ENCODE measurements around the gene RSPO1. TPM values are rescaled to one million over a fixed set of nuclear protein-coding genes. Genes with fewer than 3 reads are reported as not detected.

RSPO1 gene
- total and polyA plus RNA-seq, 2 donors (not counting 1 experiment from before 2014, with no cell fraction given), result not detected

- Histone ChIP-seq H3K4me3 (ENCODE audit: control extremely low read depth in 1 of 5, extremely low read depth in 1 of 5, insufficient read depth in 1 of 5, low read depth in 2 of 5, low read length in 4 of 5) (no peak overlapping the region), H3K36me3 (replicated peaks in 1 of 2; ENCODE audit: control extremely low read depth in 1 of 2, control insufficient read depth in 1 of 2, extremely low read depth in 1 of 2, insufficient read depth in 2 of 2, low read length in 1 of 2) (no peaks in the 10 kb centered on the region), H3K4me2 (replicated peaks; ENCODE audit: low read depth, low read length, poor library complexity, severe bottlenecking) (no peak overlapping the region), H3K79me2 (ENCODE audit: control insufficient read depth, insufficient read depth, low read length) (no peaks in the 10 kb centered on the region), H3K9ac (ENCODE audit: low read length) (no peak overlapping the region), H3K27me3 (replicated peaks in 1 of 4; ENCODE audit: control extremely low read depth in 1 of 4, control insufficient read depth in 3 of 4, insufficient read depth in 4 of 4, low read length in 3 of 4) (peaks cover 0 to 7% (median 0%) of the 10 kb centered on the region in 4 experiments), H3K9me3 (ENCODE audit: control extremely low read depth in 1 of 3, control insufficient read depth in 2 of 3, insufficient read depth in 1 of 3, low read length in 2 of 3) (no peaks in the 10 kb centered on the region), H4K20me1 (ENCODE audit: control insufficient read depth, insufficient read depth, low read length, poor library complexity, severe bottlenecking) (no peaks in the 10 kb centered on the region), H2AFZ (ENCODE audit: insufficient read depth, low read depth, low read length, poor library complexity, severe bottlenecking) (no peak overlapping the region), H3K27ac (ENCODE audit: low read length in 2 of 2) (no peak overlapping the region), H3K4me1 (ENCODE audit: control insufficient read depth in 2 of 2, insufficient read depth in 2 of 2, low read length in 2 of 2) (no peaks in the 10 kb centered on the region)
- Mint-ChIP-seq H3K9me3 (ENCODE audit: insufficient read depth) (no peaks in the 10 kb centered on the region), H3K4me3 (no peak overlapping the region), H3K27ac (no peak overlapping the region), H3K4me1 (no peaks in the 10 kb centered on the region), H3K27me3 (peaks cover 10% of the 10 kb centered on the region)
- DNase-seq (no peak), ATAC-seq (ENCODE audit: low read depth) (no peak)
- ChIA-PET CTCF (no interaction called here), POLR2A (no interaction called here)
- intact Hi-C loops (cut with micrococcal nuclease), result no loop called here
- no peak for TF ChIP-seq CTCF (IDR thresholded peaks at IDR 0.05)
- TF ChIP-seq EZH2 (IDR thresholded peaks at IDR 0.05; ENCODE audit: borderline replicate concordance, insufficient read depth, low read depth, low read length, poor library complexity, severe bottlenecking), result no peak
Measured at GRCh38 chr1:37655274-37655673, 20.6 kb upstream of the RSPO1 start.

GRCh38 chr1:37653906-37654305, 19.2 kb upstream of the RSPO1 start:
- Histone ChIP-seq H3K9me3 (ENCODE audit: control extremely low read depth in 1 of 3, control insufficient read depth in 2 of 3, insufficient read depth in 1 of 3, low read length in 2 of 3) (no peaks in the 10 kb centered on the region), H3K4me1 (ENCODE audit: control insufficient read depth in 2 of 2, insufficient read depth in 2 of 2, low read length in 2 of 2) (no peaks in the 10 kb centered on the region), H2AFZ (ENCODE audit: insufficient read depth, low read depth, low read length, poor library complexity, severe bottlenecking) (no peak overlapping the region), H3K36me3 (replicated peaks in 1 of 2; ENCODE audit: control extremely low read depth in 1 of 2, control insufficient read depth in 1 of 2, extremely low read depth in 1 of 2, insufficient read depth in 2 of 2, low read length in 1 of 2) (no peaks in the 10 kb centered on the region), H3K27me3 (replicated peaks in 1 of 4; ENCODE audit: control extremely low read depth in 1 of 4, control insufficient read depth in 3 of 4, insufficient read depth in 4 of 4, low read length in 3 of 4) (peaks cover 0 to 7% (median 0%) of the 10 kb centered on the region in 4 experiments), H3K27ac (ENCODE audit: low read length in 2 of 2) (no peak overlapping the region), H3K9ac (ENCODE audit: low read length) (no peak overlapping the region), H4K20me1 (ENCODE audit: control insufficient read depth, insufficient read depth, low read length, poor library complexity, severe bottlenecking) (no peaks in the 10 kb centered on the region), H3K4me2 (replicated peaks; ENCODE audit: low read depth, low read length, poor library complexity, severe bottlenecking) (no peak overlapping the region), H3K79me2 (ENCODE audit: control insufficient read depth, insufficient read depth, low read length) (no peaks in the 10 kb centered on the region), H3K4me3 (ENCODE audit: control extremely low read depth in 1 of 5, extremely low read depth in 1 of 5, insufficient read depth in 1 of 5, low read depth in 2 of 5, low read length in 4 of 5) (no peak overlapping the region)
- TF ChIP-seq CTCF (IDR thresholded peaks at IDR 0.05), result no peak
- no peak for TF ChIP-seq EZH2 (IDR thresholded peaks at IDR 0.05; ENCODE audit: borderline replicate concordance, insufficient read depth, low read depth, low read length, poor library complexity, severe bottlenecking)
- DNase-seq (no peak), ATAC-seq (ENCODE audit: low read depth) (no peak)
- H3K4me1 Mint-ChIP-seq, result no peaks in the 10 kb centered on the region
- 60% methylated on average over 1 of the region's 5 CpGs for WGBS (ENCODE audit: insufficient coverage)
- POLR2A ChIA-PET, result no interaction called here
- CTCF ChIA-PET, result no interaction called here
- intact Hi-C loops (cut with micrococcal nuclease), result no loop called here
- H3K27me3 Mint-ChIP-seq, result peaks cover 5% of the 10 kb centered on the region
- H3K4me3 Mint-ChIP-seq, result no peak overlapping the region
- no peak overlapping the region for H3K27ac Mint-ChIP-seq
- H3K9me3 Mint-ChIP-seq (ENCODE audit: insufficient read depth), result no peaks in the 10 kb centered on the region

All from B cell (primary cell).